Measurements from ENCODE around the gene CHST1.

DNA sequence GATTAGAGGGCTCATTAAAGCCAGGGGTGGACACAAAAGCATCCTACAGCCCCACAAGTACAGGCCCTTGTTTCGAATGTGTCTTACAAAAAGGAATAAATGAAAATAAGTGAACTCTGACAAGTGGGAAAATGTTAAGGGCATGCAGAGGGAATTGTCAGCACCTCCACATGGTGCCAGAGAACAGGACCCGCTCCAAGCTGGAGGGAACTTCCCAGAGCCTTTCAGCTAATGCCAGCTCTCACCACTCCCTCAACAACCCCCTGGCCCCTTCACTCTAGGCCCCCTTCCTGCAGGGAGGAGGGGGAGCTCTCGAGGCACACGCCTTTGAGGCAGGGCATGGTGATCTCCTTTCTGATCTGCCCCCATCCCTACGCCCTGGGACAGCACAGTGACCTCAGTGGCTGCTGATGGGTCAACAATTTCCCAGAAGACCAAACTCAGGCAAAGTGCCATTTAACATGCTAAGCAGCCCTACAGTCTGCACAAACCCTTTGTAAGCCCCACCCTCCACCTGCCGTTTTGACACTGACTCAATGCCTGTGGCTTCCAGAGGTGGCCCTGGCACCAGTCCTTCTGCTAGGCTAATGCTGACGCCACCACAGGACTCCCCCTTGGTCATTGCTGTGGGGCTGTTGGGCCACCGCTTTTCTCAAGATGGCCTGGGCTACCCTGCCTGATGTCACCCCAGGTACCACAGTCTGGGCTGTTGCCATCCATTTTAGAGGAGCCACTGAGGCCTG lies 12.5 kb upstream of the CHST1 start:
- TF ChIP-seq POLR2A (IDR thresholded peaks at IDR 0.05): no peak
- TF ChIP-seq, protein P1, sequence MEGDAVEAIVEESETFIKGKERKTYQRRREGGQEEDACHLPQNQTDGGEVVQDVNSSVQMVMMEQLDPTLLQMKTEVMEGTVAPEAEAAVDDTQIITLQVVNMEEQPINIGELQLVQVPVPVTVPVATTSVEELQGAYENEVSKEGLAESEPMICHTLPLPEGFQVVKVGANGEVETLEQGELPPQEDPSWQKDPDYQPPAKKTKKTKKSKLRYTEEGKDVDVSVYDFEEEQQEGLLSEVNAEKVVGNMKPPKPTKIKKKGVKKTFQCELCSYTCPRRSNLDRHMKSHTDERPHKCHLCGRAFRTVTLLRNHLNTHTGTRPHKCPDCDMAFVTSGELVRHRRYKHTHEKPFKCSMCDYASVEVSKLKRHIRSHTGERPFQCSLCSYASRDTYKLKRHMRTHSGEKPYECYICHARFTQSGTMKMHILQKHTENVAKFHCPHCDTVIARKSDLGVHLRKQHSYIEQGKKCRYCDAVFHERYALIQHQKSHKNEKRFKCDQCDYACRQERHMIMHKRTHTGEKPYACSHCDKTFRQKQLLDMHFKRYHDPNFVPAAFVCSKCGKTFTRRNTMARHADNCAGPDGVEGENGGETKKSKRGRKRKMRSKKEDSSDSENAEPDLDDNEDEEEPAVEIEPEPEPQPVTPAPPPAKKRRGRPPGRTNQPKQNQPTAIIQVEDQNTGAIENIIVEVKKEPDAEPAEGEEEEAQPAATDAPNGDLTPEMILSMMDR (IDR thresholded peaks at IDR 0.05): no peak

Measured in ovary (tissue), 3 donors.